ENCODE measurements around the gene ACTBL2. TPM values are rescaled to one million over a fixed set of nuclear protein-coding genes. Genes with fewer than 3 reads are reported as not detected.
"Not testable (repeated sequence)": the region's sequence is repeated elsewhere in the genome, so short reads cannot be mapped to it uniquely, and the experiment has no call there.

ACTBL2 gene
- total RNA-seq, 1 experiment from 2014 or later = not detected

DNA sequence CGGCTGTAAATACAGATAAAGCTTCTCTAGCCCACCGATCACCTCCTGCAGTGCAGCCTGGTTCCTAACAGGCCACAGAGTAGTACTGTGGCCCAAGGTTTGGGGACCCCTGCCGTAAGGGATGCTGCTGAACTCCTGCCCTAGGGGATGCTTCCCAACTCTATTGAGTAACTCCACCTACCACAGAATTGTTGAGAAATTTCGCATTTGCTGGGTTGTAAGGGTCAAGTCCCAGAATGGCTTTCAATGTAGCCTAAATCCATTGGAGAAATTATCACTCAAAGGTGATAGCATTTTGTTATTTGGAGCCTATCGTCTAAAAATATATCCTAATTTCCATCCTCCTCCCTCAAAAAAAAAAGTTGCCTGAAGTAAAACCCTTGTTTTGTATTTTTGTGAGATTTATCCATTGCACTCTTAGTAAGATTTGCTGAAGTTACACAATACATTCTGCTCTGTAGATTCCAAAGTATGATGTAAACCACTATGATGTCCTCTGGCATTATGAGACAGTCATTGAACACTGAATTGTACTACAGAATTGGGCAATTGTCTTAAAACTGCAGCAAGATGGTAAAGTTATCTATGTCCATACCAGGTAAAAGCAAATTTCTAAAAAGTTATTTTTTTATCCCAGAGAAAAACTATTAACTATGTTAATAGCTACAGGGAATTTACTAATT is 14.0 kb downstream of the ACTBL2 start:
- Histone ChIP-seq H3K36me3 (ENCODE audit: insufficient read depth, low read length, poor library complexity, severe bottlenecking) (no peaks in the 10 kb centered on the region), H3K4me3 (ENCODE audit: low read depth, low read length, poor library complexity, severe bottlenecking) (no peak overlapping the region), H3K27ac (ENCODE audit: low read depth, low read length, poor library complexity, severe bottlenecking) (no peak overlapping the region), H3K4me1 (ENCODE audit: insufficient read depth, low read length, poor library complexity, severe bottlenecking) (no peaks in the 10 kb centered on the region), H3K9me3 (ENCODE audit: low read depth, low read length, poor library complexity, severe bottlenecking) (no peaks in the 10 kb centered on the region), H3K27me3 (replicated peaks; ENCODE audit: insufficient read depth, low read depth, low read length, poor library complexity) (no peaks in the 10 kb centered on the region)
- intact Hi-C loops (cut with micrococcal nuclease; ENCODE audit: unreplicated experiment) = no loop called here
- POLR2A ChIA-PET (ENCODE audit: low non-redundant PET) = no interaction called here
- DNase-seq (ENCODE audit: low spot score) = no peak
- TF ChIP-seq CTCF (conservative IDR thresholded peaks at IDR 0.05; ENCODE audit: low read depth, low read length) (no peak), EZH2 (IDR thresholded peaks at IDR 0.05; ENCODE audit: borderline replicate concordance, low read depth, low read length, poor library complexity, severe bottlenecking) (no peak)
- CTCF ChIA-PET = no interaction called here
- no TSS peak for BruUV-seq (replicated peaks)

GRCh38 chr5:57466544-57466943 is 16.1 kb downstream of the ACTBL2 start:
- ChIA-PET POLR2A (ENCODE audit: low non-redundant PET) (no interaction called here), CTCF (no interaction called here)
- TF ChIP-seq EZH2 (IDR thresholded peaks at IDR 0.05; ENCODE audit: borderline replicate concordance, low read depth, low read length, poor library complexity, severe bottlenecking) (no peak), CTCF (conservative IDR thresholded peaks at IDR 0.05; ENCODE audit: low read depth, low read length) (no peak)
- Histone ChIP-seq H3K36me3 (ENCODE audit: insufficient read depth, low read length, poor library complexity, severe bottlenecking) (no peaks in the 10 kb centered on the region), H3K9me3 (ENCODE audit: low read depth, low read length, poor library complexity, severe bottlenecking) (no peaks in the 10 kb centered on the region), H3K4me1 (ENCODE audit: insufficient read depth, low read length, poor library complexity, severe bottlenecking) (no peaks in the 10 kb centered on the region), H3K4me3 (ENCODE audit: low read depth, low read length, poor library complexity, severe bottlenecking) (no peak overlapping the region), H3K27me3 (replicated peaks; ENCODE audit: insufficient read depth, low read depth, low read length, poor library complexity) (no peaks in the 10 kb centered on the region), H3K27ac (ENCODE audit: low read depth, low read length, poor library complexity, severe bottlenecking) (no peak overlapping the region)
- no peak for DNase-seq (ENCODE audit: low spot score)
- no TSS peak for BruUV-seq (replicated peaks)
- intact Hi-C loops (cut with micrococcal nuclease; ENCODE audit: unreplicated experiment) = no loop called here

GRCh38 chr5:57460056-57460455 is 22.6 kb downstream of the ACTBL2 start:
- H3K27me3 ChIP-seq (replicated peaks; ENCODE audit: insufficient read depth, low read depth, low read length, poor library complexity); H3K4me3 ChIP-seq (ENCODE audit: low read depth, low read length, poor library complexity, severe bottlenecking); POLR2A ChIA-PET (ENCODE audit: low non-redundant PET); DNase-seq (ENCODE audit: low spot score); H3K27ac ChIP-seq (ENCODE audit: low read depth, low read length, poor library complexity, severe bottlenecking); H3K4me1 ChIP-seq (ENCODE audit: insufficient read depth, low read length, poor library complexity, severe bottlenecking); H3K9me3 ChIP-seq (ENCODE audit: low read depth, low read length, poor library complexity, severe bottlenecking); H3K36me3 ChIP-seq (ENCODE audit: insufficient read depth, low read length, poor library complexity, severe bottlenecking); BruUV-seq (replicated peaks); CTCF ChIA-PET; intact Hi-C loops (cut with micrococcal nuclease; ENCODE audit: unreplicated experiment): not testable (repeated sequence)

- intact Hi-C loops (cut with micrococcal nuclease; ENCODE audit: unreplicated experiment) = no loop called here
- BruUV-seq (replicated peaks) = no TSS peak
- Histone ChIP-seq H3K4me3 (ENCODE audit: low read depth, low read length, poor library complexity, severe bottlenecking) (no peak overlapping the region), H3K36me3 (ENCODE audit: insufficient read depth, low read length, poor library complexity, severe bottlenecking) (no peaks in the 10 kb centered on the region), H3K4me1 (ENCODE audit: insufficient read depth, low read length, poor library complexity, severe bottlenecking) (peaks cover 2% of the 10 kb centered on the region), H3K9me3 (ENCODE audit: low read depth, low read length, poor library complexity, severe bottlenecking) (no peaks in the 10 kb centered on the region), H3K27ac (ENCODE audit: low read depth, low read length, poor library complexity, severe bottlenecking) (no peak overlapping the region), H3K27me3 (replicated peaks; ENCODE audit: insufficient read depth, low read depth, low read length, poor library complexity) (no peaks in the 10 kb centered on the region)
- ChIA-PET POLR2A (ENCODE audit: low non-redundant PET) (no interaction called here), CTCF (no interaction called here)
- DNase-seq (ENCODE audit: low spot score) = no peak
- TF ChIP-seq CTCF (conservative IDR thresholded peaks at IDR 0.05; ENCODE audit: low read depth, low read length) (no peak), EZH2 (IDR thresholded peaks at IDR 0.05; ENCODE audit: borderline replicate concordance, low read depth, low read length, poor library complexity, severe bottlenecking) (no peak)
These were observed 24.2 kb downstream of the ACTBL2 start for GRCh38 chr5:57458443-57458842.

All from A673 (cell line).